GM12891 (cell line): ENCODE measurements around the gene SLC24A3.
A peak's percentile ranks its signal among the peaks of the same experiment; 100 is the strongest.

ENCODE experiments used
- DNase-seq: peaks from one replicate; pipeline ENCODE4 v3.0.0; 2011; ENCODE audit warnings: low spot score; ENCODE audit not compliant: insufficient read length
- FAIRE-seq: peaks from 2 replicates; lab custom pipeline; 2011; peaks lifted over from hg19 to GRCh38; lab: Jason Lieb, UNC
- PAX5 ChIP-seq: IDR thresholded peaks from 2 replicates; pipeline ENCODE4 v1.6.1; 2011; ENCODE audit warnings: low read length, moderate library complexity, mild to moderate bottlenecking; ENCODE audit not compliant: insufficient read depth, severe bottlenecking
- POLR2A ChIP-seq: IDR thresholded peaks from 2 replicates; pipeline ENCODE4 v1.6.1; 2011; ENCODE audit warnings: low read depth, low read length, control low read depth
- POLR2AphosphoS5 ChIP-seq: IDR thresholded peaks from 2 replicates; pipeline ENCODE4 v1.6.1; 2011; ENCODE audit warnings: low read depth, low read length, control low read depth
- POU2F2 ChIP-seq: IDR thresholded peaks from 2 replicates; pipeline ENCODE4 v1.6.1; 2011; ENCODE audit warnings: low read depth, mild to moderate bottlenecking, control low read depth, low read length, moderate library complexity
- SPI1 ChIP-seq: IDR thresholded peaks from 2 replicates; pipeline ENCODE4 v1.6.1; 2011; ENCODE audit warnings: low read depth, low read length, control low read depth
- TAF1 ChIP-seq: IDR thresholded peaks from 2 replicates; pipeline ENCODE4 v1.6.1; 2011; ENCODE audit warnings: low read depth, low read length, control low read depth

Gene SLC24A3

GRCh38 chr20:19642860-19643259, 430.4 kb downstream of the SLC24A3 start:
- FAIRE-seq: no peak
- no peak for DNase-seq
- TF ChIP-seq SPI1 (no peak), POU2F2 (no peak)

DNA sequence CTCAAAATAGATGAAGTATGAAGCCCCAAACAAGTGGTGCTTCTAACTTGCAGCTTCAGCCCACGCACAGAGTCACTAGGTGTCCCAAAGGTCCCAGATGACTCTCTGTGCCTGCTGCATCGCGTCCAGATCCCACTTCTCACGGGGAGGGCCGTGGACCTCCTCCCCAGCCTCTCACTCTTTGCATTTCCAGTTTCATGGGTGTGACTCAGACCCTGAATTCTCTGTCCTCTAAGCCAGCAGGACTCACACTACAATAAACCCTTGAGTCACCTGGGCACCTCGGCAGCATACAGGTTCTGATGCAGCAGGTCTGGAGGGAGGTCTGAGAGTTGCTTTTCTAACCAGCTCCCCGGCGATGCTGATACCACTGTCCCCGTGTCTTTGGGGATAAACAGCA, 431.6 kb downstream of the SLC24A3 start:
- TF ChIP-seq TAF1: no peak
- TF ChIP-seq PAX5: no peak
- TF ChIP-seq POLR2AphosphoS5: no peak
- TF ChIP-seq SPI1: no peak
- TF ChIP-seq POLR2A: no peak
- TF ChIP-seq POU2F2: no peak
- no peak for DNase-seq
- FAIRE-seq: no peak

DNA sequence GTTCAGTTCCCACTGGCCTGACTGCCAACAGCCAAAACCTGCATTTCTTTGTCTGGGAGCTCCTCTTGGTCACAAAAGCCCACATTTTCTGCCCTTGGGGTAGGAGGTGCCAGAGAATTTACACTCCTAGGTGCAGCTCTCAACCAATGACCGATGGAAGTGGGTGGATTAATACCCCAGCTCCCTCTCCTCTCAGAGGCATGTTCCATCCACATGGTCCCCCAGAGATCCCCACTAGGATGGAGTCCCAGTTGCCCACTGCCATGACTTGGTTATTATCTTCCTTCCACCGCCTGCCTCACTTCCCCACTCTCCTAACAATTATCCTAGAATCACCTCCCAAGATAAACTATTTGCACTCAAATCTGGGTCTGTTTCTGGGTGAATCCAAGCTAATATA, 434.5 kb downstream of the SLC24A3 start:
- FAIRE-seq (no peak), DNase-seq (no peak)
- no peak for TF ChIP-seq SPI1
- no peak for TF ChIP-seq POU2F2
- no peak for TF ChIP-seq POLR2AphosphoS5
- TF ChIP-seq TAF1: no peak
- no peak for TF ChIP-seq POLR2A
- no peak for TF ChIP-seq PAX5

GRCh38 chr20:19648024-19648423, 435.6 kb downstream of the SLC24A3 start:
- no peak for FAIRE-seq

GRCh38 chr20:19649041-19649440, 436.6 kb downstream of the SLC24A3 start:
- FAIRE-seq: no peak
- DNase-seq: no peak
- no peak for TF ChIP-seq POLR2AphosphoS5
- TF ChIP-seq TAF1: no peak
- TF ChIP-seq PAX5: no peak
- TF ChIP-seq POLR2A: no peak
- TF ChIP-seq SPI1: no peak
- no peak for TF ChIP-seq POU2F2

More at GRCh38 chr20:19648024-19648423, 435.6 kb downstream of the SLC24A3 start:
- TF ChIP-seq POLR2AphosphoS5: no peak
- no peak for TF ChIP-seq TAF1
- TF ChIP-seq PAX5: no peak
- no peak for TF ChIP-seq POU2F2
- TF ChIP-seq POLR2A: no peak
- TF ChIP-seq SPI1: no peak
- no peak for DNase-seq

DNA sequence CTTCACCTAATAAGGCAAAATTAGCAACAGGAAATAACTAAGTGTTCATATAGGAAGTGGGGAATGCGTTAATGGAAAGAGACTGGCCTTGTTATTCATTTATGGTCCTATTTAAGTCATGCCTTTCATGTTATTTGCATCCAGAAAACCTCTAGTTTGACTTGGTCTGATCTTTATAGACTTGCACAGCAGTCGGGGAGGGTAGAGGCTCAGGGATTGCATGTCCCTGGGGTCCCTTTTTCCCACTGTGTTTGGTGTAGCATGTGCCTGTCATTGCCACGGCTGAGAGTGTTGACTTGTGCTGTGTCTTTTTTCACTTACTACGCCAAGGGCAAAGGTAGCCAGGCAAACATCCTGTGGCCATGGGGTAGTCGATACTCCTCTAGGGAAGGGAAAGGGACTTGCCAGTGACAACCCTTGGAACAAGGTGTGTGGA, 440.2 kb downstream of the SLC24A3 start:
- TF ChIP-seq POU2F2 (no peak), TAF1 (no peak), POLR2AphosphoS5 (no peak), SPI1 (no peak), PAX5 (no peak), POLR2A (no peak)
- FAIRE-seq (no peak), DNase-seq (no peak)

GRCh38 chr20:19653327-19653726, 440.9 kb downstream of the SLC24A3 start:
- no peak for DNase-seq
- TF ChIP-seq POLR2A (no peak), SPI1 (no peak), POU2F2 (no peak), POLR2AphosphoS5 (no peak), PAX5 (no peak), TAF1 (no peak)
- no peak for FAIRE-seq

DNA sequence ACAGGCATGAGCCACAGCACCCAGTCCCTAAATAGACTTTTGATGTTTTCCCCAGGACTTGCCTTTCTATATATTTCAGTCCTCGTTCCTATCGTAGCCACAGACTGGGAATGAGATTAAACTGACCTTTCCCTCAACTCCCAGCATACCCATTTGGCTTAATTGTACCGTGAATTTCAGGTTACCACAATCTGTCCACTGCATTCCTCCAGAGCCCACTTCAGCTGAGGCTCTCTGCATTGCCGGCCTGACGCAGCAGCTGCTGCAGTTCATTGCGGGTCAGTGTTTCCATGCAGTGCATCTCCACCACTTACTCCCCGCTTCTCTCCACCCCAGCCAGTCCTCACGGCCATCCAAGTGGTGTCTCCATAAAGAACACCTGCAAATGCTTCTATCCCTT, 442.5 kb downstream of the SLC24A3 start:
- no peak for DNase-seq
- FAIRE-seq: no peak
- no peak for TF ChIP-seq POLR2AphosphoS5
- no peak for TF ChIP-seq SPI1
- no peak for TF ChIP-seq PAX5
- TF ChIP-seq TAF1: no peak
- TF ChIP-seq POLR2A: no peak
- no peak for TF ChIP-seq POU2F2

- no peak for FAIRE-seq
- no peak for TF ChIP-seq POLR2A
- no peak for TF ChIP-seq PAX5
- no peak for TF ChIP-seq TAF1
- no peak for TF ChIP-seq POLR2AphosphoS5
- no peak for TF ChIP-seq POU2F2
- TF ChIP-seq SPI1: peak; percentile 85
These were observed 445.7 kb downstream of the SLC24A3 start for GRCh38 chr20:19658137-19658536.

DNA sequence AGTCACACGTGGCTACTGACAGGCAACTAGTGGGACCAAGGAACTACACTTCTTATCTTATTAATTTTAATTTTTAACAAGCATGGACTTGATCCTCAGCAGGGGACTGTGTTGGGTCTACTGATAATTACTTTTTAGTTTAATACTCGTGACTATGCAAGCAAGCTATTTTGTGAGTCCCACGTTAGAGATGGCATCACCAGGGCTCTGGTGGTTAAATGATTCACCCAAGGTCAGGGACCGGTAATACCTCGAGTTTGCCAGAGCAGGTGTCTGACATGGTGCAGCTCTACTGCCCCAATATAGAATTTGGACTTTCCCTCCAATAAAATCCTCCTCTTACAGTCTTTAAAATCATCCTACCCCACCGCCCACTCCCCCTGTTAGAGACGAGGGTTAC, 447.0 kb downstream of the SLC24A3 start:
- TF ChIP-seq PAX5 (no peak), SPI1 (no peak), POU2F2 (no peak), POLR2A (no peak), TAF1 (no peak), POLR2AphosphoS5 (no peak)
- FAIRE-seq (no peak), DNase-seq (no peak)

More at GRCh38 chr20:19658137-19658536, 445.7 kb downstream of the SLC24A3 start:
- no peak for DNase-seq

DNA sequence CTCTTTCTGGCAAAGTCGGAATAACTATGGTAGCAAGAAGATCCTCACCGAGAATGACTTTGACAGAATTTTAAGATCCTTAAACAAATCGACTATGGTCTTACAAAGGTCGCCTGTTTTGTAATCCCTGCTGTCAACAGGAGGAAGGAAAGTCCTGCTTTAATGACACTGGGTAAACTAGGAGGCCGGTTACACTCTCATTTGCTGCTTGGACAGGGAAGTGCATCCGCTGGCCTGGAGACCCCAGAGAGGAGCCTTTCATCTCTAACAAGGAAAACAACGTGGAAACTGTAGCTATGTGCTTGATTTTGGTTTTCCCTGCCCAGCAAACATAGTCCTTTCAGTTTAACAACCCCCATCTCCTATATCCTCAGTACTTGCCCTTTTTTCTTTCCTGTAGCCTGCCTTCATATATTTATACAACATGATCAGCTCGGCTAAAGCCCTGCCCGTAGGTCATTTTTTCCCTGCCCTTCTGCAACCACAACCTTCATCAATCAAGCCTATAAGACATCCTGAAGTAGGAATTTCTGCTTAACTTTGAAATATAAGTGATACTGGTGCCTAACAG, 448.5 kb downstream of the SLC24A3 start:
- TF ChIP-seq POU2F2 (no peak), POLR2AphosphoS5 (no peak), PAX5 (no peak), TAF1 (no peak)
- no peak for FAIRE-seq
- DNase-seq: no peak
